Fibroblast of upper back skin (primary cell): Measurements from ENCODE around the gene XPO6.

Experiments used
- DNase-seq: peaks from one replicate; pipeline ENCODE4 v3.0.0-alpha.2; 2013

Gene XPO6

GRCh38 chr16:28061352-28062101 is 150.2 kb downstream of the XPO6 start:
- no peak for DNase-seq

- no peak for DNase-seq
Observed at GRCh38 chr16:28059841-28060575, 151.8 kb downstream of the XPO6 start.

- no peak for DNase-seq
Observed at GRCh38 chr16:28058839-28059589, 152.8 kb downstream of the XPO6 start.

GRCh38 chr16:28057949-28058348 is 153.8 kb downstream of the XPO6 start:
- no peak for DNase-seq

- no peak for DNase-seq
Observed at GRCh38 chr16:28053461-28053860, 158.3 kb downstream of the XPO6 start.

GRCh38 chr16:28052274-28053128 is 159.3 kb downstream of the XPO6 start:
- DNase-seq = no peak

- DNase-seq = no peak
Observed at GRCh38 chr16:28051486-28051885, 160.3 kb downstream of the XPO6 start.
